NT2/D1 (cell line): Measurements from ENCODE around the gene LRTM2.

Experiments used
- SUZ12 ChIP-seq: IDR thresholded peaks from 2 replicates; pipeline ENCODE4 v1.6.1; 2011; ENCODE audit not compliant: insufficient read length, insufficient read depth; ENCODE audit errors: extremely low read depth
- YY1 ChIP-seq: IDR thresholded peaks from 2 replicates; pipeline ENCODE4 v1.6.1; 2011; ENCODE audit not compliant: insufficient read length, insufficient read depth

GRCh38 chr12:1851151-1851701 is 30.9 kb downstream of the LRTM2 start:
- TF ChIP-seq YY1: no peak
- TF ChIP-seq SUZ12: no peak
